GM18870 (cell line): ENCODE data around the gene PIBF1.
A peak's percentile ranks its signal among the peaks of the same experiment; 100 is the strongest.
"Not testable (repeated sequence)": the region's sequence is repeated elsewhere in the genome, so short reads cannot be mapped to it uniquely, and the experiment has no call there.

ENCODE experiments used
- ATAC-seq: cut with Tn5 transposase; IDR thresholded peaks from one replicate; pipeline ENCODE4 v1.9.1; 2021; ENCODE audit warnings: moderate library complexity; ENCODE audit not compliant: unreplicated experiment

PIBF1 gene

GRCh38 chr13:72781451-72782439 is at the start of gene PIBF1, which contains the start of gene DIS3:
Gene PIBF1 (plus strand): TSS chr13:72782133. CDS start chr13:72783470, 1,337 bp downstream.
Gene DIS3 (minus strand): TSS chr13:72781900. CDS start chr13:72781832, 68 bp downstream.
- peak; percentile 98 for ATAC-seq

GRCh38 chr13:72737033-72737432 is 44.9 kb upstream of the PIBF1 start:
- ATAC-seq, result no peak

- ATAC-seq, result no peak
Measured at GRCh38 chr13:72740015-72740414, 41.9 kb upstream of the PIBF1 start.

- ATAC-seq, result peak; percentile 72
Measured at GRCh38 chr13:72745260-72745659, 36.7 kb upstream of the PIBF1 start.

- no peak for ATAC-seq
Measured at GRCh38 chr13:72751220-72751619, 30.7 kb upstream of the PIBF1 start.

GRCh38 chr13:72754111-72754510 is 27.8 kb upstream of the PIBF1 start:
- no peak for ATAC-seq

GRCh38 chr13:72757792-72758535 is 24.0 kb upstream of the PIBF1 start:
- ATAC-seq, result no peak

GRCh38 chr13:72760189-72760588 is 21.7 kb upstream of the PIBF1 start:
- no peak for ATAC-seq

- ATAC-seq, result no peak
Measured at GRCh38 chr13:72763411-72763810, 18.5 kb upstream of the PIBF1 start.

- no peak for ATAC-seq
Measured at GRCh38 chr13:72774019-72774418, 7.9 kb upstream of the PIBF1 start.

GRCh38 chr13:72782717-72783116 is 784 bp downstream of the PIBF1 start:
- ATAC-seq, result no peak

GRCh38 chr13:72784679-72785078 is 2.7 kb downstream of the PIBF1 start:
- not testable (repeated sequence) for ATAC-seq

- ATAC-seq, result no peak
Measured at GRCh38 chr13:72788831-72789230, 6.9 kb downstream of the PIBF1 start.

GRCh38 chr13:72792640-72793039 is 10.7 kb downstream of the PIBF1 start:
- ATAC-seq, result no peak

GRCh38 chr13:72798817-72799216 is 16.9 kb downstream of the PIBF1 start:
- ATAC-seq, result no peak

GRCh38 chr13:72804301-72804700 is 22.4 kb downstream of the PIBF1 start:
- ATAC-seq, result no peak

- no peak for ATAC-seq
Measured at GRCh38 chr13:72805676-72806346, 23.9 kb downstream of the PIBF1 start.

- ATAC-seq, result not testable (repeated sequence)
Measured at GRCh38 chr13:72806514-72806913, 24.6 kb downstream of the PIBF1 start.

GRCh38 chr13:72808917-72809500 is 27.1 kb downstream of the PIBF1 start:
- ATAC-seq, result no peak

- no peak for ATAC-seq
Measured at GRCh38 chr13:72820156-72820897, 38.4 kb downstream of the PIBF1 start.
